GM10266 (cell line): ENCODE measurements around the gene AGTRAP.

Experiments used
- DNase-seq: peaks from one replicate; pipeline ENCODE4 v3.0.0; 2012; ENCODE audit errors: extremely low spot score
- TF ChIP-seq, protein P1 (sequence below): IDR thresholded peaks from 2 replicates; pipeline ENCODE4 v1.5.1; 2012; ENCODE audit warnings: mild to moderate bottlenecking, low read depth; ENCODE audit not compliant: control insufficient read depth, insufficient read depth; ENCODE audit errors: missing control alignments

AGTRAP gene

DNA sequence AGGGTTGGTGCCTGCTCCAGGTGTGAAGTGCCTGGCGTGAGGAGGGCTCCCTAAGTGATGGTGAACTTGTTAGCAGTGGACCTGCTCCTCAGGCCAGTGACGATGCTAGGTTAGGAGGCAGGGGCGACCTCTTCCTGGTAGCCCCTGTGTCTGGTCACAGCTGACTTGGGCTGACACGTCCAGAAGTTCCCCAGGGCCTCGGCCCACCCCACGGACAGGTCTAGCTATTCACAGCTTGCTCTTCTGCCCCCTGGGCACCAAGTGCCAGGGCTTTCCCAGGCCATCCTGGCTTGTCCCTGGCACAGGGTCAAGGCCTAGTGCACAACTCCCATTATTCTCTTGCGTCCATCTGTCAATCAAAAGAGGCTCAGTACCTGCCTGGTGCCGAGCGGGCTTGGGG lies 15.2 kb downstream of the AGTRAP start:
- no peak for DNase-seq
- TF ChIP-seq, protein P1, sequence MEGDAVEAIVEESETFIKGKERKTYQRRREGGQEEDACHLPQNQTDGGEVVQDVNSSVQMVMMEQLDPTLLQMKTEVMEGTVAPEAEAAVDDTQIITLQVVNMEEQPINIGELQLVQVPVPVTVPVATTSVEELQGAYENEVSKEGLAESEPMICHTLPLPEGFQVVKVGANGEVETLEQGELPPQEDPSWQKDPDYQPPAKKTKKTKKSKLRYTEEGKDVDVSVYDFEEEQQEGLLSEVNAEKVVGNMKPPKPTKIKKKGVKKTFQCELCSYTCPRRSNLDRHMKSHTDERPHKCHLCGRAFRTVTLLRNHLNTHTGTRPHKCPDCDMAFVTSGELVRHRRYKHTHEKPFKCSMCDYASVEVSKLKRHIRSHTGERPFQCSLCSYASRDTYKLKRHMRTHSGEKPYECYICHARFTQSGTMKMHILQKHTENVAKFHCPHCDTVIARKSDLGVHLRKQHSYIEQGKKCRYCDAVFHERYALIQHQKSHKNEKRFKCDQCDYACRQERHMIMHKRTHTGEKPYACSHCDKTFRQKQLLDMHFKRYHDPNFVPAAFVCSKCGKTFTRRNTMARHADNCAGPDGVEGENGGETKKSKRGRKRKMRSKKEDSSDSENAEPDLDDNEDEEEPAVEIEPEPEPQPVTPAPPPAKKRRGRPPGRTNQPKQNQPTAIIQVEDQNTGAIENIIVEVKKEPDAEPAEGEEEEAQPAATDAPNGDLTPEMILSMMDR, result no peak

DNA sequence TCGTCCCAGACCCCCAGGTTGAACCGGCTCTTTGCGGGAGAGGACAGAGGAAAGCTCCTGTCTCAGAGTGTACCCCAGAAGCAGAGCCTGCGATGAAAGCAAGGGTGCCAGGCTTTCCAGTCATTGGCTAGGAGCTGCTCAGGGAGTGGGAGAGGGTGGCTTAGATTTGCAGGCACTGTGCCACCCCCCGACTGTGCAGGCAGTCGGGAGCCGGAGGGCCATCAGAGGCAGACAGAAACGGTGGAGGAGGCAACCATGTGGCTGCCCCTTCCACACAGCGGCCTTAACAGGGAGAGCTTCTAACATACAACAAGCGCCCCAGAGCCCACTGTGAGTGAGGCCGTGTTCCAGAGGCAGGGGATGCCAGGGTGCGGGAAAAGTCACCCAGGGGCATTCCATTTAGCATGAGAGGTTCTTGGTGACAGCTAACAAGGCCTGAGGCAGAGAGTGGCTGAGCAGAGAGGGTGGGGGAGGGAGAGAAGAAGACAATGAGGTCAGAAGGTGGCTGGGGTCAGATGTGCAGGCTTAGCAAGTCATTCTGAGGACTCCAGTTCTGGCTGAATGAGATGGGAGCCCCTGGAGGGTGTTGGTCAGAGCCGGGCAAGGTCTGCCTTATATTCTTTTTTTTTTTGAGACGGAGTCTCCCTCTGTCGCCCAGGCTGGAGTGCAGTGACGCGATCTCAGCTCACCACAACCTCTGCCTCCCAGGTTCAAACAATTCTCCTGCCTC lies 16.6 kb downstream of the AGTRAP start:
- no peak for DNase-seq
- TF ChIP-seq, protein P1, result no peak

DNA sequence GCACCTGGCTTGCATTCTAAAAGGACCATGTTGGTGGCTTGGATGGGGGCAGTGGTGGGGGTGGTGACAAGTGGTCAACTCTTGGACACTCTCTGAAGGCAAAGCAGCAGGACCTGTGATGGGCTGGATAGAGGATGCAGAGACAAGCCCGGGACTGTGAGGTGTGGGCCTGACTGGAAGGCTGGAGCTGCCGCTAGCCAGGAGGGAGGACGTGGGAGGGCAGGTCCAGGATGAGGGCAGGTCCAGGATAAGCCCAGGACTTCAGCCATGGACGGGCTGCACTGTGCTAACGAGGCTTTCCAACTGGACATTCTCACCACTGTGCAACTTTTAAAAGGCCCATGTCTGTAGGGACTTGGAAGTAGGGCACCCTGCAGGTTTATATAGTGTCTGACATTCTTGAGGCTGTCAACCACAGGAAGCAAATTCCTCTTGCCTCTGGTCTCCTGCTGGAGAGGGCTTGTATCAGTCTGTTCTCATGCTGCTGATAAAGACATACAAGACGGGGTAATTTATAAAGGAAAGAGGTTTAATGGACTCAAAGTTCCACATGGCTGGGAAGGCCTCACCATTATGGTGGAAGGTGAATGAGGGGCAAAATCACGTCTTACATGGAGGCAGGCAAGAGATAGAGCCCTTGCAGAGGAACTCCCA lies 17.7 kb downstream of the AGTRAP start:
- DNase-seq, result no peak
- TF ChIP-seq, protein P1, result no peak

DNA sequence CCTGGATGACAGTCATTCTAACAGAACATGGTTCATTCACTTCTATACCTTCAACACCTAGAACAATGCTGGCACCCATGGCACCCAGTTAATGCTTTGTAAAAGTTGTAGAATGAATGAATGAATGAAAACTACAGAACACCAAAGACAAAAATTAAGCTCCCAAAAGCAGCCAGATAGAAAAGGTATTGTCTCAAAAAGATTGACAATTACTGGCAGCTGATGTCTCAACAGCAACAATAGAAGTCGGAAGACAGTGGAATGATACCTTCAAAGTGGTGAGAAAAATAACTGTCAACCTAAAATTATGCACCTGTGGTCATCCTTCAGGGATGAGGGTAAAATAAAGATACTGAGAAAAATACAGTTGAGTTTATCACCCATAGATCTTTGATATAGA lies 21.1 kb downstream of the AGTRAP start:
- TF ChIP-seq, protein P1, result no peak
- DNase-seq, result no peak

DNA sequence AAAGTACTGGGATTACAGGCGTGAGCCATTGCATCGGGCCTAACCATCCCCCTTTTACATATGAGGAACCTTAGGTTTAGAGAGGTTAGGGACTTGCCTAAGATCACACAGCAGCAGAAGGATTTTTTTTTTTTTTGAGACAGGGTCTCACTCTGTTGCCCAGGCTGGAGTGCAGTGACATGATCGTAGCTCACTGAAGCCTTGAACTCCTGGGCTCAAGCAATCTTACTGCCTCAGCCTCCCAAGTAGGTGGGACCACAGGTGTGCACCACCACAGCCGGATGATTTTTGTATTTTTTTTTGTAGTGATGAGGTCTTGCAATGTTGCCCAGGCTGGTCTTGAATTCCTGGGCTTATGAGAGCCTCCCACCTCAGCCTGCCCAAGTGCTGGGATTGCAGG lies 23.9 kb downstream of the AGTRAP start:
- no peak for DNase-seq
- TF ChIP-seq, protein P1, result no peak

DNA sequence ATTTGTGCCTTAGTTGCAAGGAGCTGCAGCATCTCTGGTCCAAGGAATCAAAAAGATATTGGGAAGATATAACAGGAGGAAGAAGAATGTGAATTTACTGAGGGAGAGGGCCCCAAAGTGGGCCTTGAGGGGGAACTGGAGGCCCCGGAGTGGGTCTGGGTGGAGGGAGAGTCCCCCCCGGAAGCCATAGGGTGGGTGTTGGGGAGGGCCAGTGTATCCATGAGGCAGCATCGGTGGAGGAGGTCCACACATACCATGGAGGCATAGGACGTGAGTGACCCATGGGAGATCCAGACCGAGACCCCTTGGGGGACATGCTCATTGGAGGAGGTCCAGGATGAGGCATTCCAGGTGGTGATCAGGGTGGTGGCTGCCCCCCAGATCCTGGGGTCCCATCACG lies 25.3 kb downstream of the AGTRAP start:
- TF ChIP-seq, protein P1, result no peak
- DNase-seq, result no peak

DNA sequence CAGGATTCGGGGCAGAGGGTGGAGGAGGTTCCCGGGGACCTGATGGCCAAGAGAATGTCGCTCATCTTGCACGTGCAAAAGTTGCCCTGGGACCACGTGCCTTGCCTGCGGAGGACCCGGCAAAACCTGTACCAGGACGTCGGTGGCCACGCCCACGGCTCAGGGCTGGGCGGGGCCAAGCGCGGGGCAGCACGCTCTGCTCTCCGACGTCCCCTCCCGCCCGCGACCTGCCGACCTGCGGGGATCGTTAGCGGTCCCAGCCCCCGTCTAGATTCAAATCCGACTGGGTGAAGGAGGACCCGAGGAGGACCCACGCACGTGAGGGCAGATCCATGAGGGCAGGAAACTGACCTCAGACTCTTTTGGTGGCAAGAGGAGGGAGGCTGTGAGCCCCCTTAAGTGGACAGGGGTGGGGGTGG lies 26.1 kb downstream of the AGTRAP start, which contains the start of gene C1orf167:
C1orf167 (plus strand) TSS at position 206 of the 419 bp plus-strand sequence. CDS start 2,208 bp downstream, outside the sequence.
- TF ChIP-seq, protein P1, result no peak
- DNase-seq, result no peak
